Stimulated activated CD8-positive, alpha-beta memory T cell treated with anti-CD3 and anti-CD28 coated beads, Interleukin-15, amount 100 ng/mL, for 1 hour (primary cell): Measurements from ENCODE around the gene CCDC107.

ENCODE experiments used
- DNase-seq: peaks from one replicate; pipeline ENCODE4 v3.0.0-alpha.2; 2020; ENCODE audit warnings: low read depth

CCDC107 gene

DNA sequence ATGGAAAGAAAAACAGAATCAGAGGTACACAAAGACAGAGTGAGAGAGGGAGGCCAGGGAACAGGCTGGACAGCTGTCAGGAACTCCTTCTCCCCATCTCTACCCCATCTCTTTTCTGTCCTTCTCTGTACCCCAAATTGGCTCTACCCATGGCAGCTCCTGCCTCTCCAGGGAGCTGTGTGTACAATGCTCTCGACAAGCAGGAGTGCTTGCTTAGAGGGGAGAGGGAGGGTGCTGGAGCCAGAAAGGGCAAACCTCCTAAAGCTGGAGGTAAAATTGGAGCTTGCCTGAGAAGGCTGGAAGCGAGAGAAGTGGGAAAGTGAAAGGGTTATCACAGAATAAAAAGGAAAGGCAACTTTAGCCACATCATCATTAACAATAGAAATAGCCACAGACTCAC lies 25.2 kb downstream of the CCDC107 start:
- no peak for DNase-seq

DNA sequence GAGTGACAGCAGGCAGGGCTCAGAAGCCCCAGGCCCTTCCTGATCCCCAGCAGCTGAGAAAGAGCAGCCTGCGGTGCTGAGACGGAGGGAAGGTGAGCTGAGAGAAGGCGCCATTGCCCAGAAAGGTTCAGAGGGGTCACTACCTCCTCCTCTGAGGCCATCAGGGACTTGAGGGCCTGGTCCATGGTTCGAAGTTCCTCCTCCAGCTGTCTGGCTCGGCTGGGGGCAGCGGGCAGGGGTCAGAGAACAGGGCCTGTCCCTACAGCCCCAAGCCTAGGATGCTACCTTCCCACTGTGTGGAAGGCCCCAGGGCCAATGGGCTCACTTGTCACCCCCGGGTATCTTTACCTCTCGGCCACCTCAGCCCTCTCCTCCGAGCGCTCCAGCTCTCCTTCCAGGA lies 26.8 kb downstream of the CCDC107 start:
- no peak for DNase-seq

- no peak for DNase-seq
These were observed 27.4 kb downstream of the CCDC107 start for GRCh38 chr9:35685506-35685905.

DNA sequence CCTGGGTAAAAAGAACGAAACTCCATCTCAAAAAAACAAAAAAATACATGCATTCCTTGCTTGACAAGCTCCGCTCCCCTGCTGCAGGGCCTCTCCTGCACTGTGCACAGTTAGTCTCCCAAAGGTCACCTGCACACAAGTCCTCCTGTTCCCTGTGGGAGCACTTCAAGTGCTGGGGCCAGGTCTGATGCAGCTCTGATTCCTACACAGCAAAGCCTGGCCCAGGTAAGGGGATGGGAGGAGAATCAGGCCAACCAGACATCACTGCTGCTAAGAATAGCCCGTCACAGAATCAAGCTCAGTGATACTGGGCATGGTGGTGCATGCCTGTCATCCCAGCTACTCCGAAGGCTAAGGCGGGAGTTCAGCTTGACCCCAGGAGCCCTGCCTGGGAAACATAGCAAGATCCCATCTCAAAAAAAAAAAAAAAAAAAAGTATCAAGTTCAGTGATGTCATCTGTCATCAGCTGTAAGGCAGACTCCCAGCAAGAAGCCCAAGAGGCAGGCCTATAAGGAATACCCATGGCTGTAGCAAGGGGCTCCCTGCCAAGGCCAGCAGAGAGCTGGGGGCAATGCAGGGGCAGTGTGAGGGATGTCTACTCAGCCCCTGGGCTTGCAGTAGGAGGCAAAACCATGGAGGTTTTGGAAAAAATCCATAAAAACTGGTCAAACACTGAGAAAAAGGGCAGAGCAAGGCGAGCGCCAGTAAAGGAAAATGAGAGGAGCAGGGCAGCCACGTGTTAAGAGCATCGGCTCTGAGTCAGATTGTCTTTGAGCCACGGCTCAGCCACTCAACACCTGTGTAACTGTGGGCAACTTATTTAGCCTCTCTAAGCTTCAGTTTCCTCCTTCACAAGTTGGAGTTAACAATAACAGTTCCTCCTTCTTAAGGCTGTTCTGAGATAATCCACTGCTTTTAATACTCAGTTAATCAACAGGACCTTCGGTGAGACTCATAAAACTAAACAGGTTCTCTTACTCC lies 28.4 kb downstream of the CCDC107 start:
- no peak for DNase-seq

- DNase-seq = no peak
These were observed 29.2 kb downstream of the CCDC107 start for GRCh38 chr9:35687306-35687705.

DNA sequence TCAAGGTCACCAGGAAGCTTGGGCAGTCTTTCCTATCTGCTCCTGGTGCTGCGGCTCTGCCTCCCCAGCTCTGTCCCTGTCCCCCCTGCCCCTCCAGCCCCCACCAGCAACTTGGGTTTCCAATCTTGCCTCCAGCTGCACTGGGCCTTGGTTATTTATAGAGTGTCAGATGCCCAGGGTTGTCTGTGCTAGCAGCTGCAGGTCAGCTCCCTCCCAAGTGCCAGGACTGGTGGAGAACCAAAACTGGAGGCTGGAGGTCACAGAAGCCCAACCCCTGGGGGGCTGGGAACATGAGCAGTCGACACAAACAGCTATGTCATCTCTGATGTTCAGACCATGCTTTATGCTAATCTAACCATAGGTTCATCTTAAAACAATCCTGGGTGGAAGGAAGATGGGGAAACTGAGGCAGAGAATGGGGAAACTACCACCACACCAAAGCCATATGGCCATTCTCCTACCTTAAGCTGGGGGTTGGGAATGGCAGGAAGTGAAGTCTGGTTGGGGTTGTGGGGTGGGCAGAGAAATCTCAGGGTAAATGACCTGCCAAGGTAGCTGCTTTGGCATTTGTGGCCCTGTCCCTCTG lies 30.0 kb downstream of the CCDC107 start:
- DNase-seq = no peak

DNA sequence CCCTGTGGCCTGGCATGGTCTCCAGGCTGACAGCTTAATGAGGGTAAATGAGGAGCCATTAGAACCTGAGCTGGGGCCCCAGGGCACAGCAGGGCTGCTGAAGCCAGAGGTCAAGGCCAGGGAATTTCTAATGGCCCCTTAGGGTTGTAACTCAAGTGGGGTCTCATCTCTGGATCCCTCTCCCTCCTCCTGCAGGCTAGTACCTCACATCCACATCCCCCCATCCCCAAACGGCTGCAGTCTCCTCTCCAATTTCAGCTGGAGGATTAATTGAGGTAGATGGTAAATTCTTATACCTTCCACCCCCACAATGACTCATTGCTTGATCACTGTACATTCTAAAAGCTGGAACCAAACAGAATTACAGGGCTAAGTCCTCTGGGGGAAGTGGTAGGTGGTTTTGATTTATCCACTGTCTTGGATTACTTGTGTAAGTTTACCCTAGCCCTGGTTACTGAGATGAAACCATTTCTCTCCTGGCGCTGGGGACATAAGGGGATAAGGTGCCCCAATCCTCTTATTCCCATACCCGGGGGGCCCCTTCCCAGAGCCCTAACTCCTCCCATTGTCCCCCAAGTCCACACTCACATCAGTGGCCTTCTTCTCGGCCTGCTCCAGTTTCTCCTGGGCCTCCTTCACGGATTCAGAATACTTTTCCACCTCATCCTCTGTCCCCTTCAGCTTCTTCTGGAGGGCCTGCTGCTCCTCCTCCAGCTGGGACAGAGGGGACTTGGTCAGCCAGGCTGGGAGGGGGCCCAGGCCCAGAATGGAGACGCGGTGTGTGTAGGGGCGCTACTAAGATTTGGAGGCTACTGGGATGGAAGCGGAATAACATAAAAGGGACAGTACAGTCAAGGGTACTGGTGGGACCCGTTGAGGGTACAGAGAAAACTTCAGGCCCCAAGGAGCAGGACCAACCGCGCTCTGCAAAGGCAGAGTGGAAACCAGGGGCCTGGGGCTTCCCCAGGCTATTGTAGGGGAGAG lies 30.8 kb downstream of the CCDC107 start:
- no peak for DNase-seq

- DNase-seq = no peak
These were observed 31.6 kb downstream of the CCDC107 start, which contains the start of gene TPM2 for GRCh38 chr9:35689542-35690293. Gene TPM2 (minus strand): TSS chr9:35689925. CDS start chr9:35689817, 108 bp downstream.

DNA sequence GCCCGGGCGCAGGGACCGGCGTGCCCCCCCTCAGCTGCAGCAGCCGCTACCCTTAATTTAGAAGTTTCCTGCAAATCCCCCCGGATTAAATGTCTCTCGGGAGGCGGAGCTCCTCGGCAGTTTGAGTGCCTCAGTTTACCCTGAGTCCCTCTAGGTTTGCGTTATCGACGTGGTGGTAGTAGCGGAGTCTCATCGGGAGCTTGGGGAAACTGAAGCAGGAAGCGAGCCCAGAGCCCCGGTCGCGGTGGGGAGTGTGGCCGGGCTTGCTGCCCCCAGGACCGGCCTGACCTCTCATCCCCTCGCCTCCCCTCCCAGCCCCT lies 32.2 kb downstream of the CCDC107 start:
- DNase-seq = no peak

- DNase-seq = no peak
These were observed 32.7 kb downstream of the CCDC107 start for GRCh38 chr9:35690614-35691333.

DNA sequence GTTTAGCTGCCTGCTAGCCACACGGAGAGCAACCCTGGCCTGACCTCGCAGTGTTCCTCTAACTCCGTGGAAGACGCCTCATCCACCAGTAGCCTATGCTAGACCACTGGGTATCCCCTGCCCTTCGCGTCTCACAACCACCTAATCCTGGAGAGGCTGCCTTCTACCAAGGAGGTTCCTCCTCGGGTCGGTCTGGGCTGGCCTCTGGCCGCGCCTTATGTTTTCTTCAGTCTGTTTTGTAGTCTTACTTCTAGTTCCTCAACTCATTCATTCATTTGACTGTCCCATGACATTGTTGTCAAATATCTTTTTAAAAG lies 33.2 kb downstream of the CCDC107 start:
- no peak for DNase-seq

DNA sequence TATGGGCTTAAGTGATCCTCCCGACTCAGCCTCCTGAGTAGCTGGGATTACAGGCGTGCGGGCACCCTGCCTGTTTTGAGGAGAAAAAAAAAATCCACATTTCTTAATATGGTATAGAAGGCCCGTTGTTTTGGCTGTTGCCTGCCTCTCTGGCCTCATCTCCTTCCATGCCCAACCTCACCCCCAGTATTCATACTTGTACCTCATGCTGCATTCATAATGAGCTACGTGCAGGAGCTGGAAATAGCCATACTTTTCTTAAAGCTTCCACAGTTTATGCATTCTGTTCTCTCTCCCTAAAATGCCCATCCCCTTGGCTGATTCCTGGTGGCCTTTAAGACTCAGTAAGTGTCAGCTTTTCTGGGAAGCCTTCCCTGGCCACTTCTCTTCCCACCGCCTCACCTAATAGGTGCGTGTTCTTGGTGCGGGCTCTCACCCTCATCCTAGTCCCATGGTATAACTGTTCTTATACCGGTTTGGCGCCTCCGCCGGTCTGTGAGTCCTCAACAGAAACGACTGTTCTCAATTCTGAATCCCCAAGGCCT lies 33.7 kb downstream of the CCDC107 start:
- no peak for DNase-seq

DNA sequence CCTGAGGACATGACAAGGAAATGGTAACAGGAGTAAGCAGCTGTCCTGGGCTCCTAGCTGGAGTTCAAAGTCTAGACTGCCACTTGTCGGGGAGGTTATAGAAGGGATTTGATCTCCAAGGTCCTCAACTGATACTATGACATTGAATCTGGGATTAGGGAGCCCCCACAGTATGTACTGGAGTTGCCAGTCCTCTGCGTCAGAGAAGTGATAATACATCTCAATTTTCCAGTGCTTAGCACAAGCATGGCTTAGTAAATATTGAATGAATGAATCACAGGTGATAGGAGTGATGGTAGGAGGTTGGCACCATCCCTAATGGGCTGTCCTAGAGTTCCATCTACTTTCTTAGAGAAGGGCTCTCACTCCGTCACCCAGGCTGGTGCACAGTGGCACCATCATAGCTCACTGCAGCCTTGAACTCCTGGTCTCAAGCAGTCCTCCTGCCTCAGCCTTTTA lies 37.9 kb downstream of the CCDC107 start:
- DNase-seq = no peak

DNA sequence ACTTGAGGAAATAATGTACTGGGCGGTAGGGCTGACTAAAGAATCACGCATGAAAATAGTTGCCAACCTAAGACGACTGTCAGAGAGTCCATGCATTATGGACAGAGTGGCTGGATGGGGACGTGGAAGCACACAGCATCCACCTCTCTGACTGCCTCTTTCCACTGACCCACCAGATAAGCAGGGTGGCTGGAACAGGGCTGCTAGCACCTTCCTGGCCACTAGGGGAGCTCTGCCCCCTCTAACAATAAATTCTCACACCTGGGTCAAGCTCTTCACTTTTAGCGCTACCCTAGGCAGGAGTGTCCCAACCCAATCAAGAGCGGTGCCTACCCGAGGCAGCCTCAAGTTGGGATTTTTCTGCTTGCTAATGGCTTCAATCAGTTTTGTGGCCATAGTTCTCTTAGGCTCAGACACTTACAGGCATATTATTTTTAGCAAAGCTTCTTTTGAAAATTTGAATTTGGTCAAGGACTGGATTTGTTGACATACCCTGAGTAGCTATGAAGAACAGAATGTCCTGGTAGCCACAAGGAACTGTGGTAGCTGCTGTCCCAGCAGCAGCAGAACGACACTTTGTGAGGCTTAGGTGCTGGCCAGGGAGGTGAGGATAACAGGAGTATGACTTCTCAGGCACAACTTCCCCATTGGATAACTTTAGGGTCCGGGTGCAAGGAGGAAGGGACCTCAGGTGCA lies 38.6 kb downstream of the CCDC107 start:
- peak; percentile 37 for DNase-seq

GRCh38 chr9:35697486-35697885 lies 39.4 kb downstream of the CCDC107 start:
- no peak for DNase-seq

DNA sequence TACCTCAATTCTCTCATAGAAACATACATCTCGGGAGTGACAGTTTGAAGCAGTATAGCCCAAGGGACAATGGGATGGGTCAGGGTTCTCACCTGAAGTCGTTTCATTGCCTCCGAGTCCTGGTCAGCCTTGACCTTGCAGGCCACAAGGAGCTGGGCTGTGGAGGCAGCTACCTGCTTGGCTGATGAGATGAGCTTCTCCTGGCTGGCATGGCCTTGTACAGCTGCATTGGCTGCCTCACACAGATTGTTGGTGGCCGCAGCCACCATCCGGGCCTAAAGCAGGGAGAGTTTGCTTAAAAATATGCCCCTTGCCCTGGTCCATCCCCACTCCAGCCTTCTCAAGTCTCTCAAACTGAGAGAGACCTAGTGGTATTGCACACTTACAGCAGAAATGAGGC lies 40.1 kb downstream of the CCDC107 start:
- no peak for DNase-seq

DNA sequence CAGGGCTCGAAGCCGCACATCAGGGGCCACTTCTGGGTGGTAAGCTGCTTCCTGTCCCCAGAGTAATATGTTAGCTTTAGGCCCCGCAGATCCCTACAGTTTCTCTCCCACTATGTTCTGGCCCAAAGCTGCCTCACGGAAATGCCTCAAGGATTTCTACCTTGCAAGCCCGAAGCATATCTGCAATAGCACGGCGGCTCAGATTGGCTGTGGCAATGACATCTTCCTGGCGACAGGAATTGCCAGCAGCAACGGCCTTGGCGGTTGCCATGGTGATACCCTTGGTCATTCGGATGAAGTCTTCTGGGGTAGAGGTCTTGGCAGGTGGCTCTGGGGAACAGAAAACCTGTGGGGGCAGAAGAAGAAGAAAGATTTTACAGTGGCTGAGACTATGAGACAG lies 41.9 kb downstream of the CCDC107 start:
- no peak for DNase-seq

- no peak for DNase-seq
These were observed 42.9 kb downstream of the CCDC107 start for GRCh38 chr9:35700942-35701341.

DNA sequence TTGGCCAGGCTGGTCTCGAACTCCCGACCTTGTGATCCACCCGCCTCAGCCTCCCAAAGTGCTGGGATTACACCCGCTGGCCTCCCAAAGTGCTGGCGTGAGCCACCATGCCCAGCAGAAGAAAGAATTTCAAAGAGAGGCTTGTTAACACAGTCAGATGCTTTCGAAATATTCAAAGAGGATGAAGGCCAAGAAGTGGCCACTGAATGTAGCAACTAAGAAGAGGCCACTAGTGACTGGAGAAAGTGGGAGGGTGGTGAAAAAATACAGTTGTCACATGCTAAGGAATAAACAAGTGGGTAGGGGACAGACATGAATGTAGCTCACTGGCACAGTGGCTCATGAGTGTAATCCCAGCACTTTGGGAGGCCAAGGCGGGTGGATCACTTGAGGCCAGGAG lies 44.6 kb downstream of the CCDC107 start:
- no peak for DNase-seq
